Measurements from ENCODE around the gene C16orf92.

Gene C16orf92

DNA sequence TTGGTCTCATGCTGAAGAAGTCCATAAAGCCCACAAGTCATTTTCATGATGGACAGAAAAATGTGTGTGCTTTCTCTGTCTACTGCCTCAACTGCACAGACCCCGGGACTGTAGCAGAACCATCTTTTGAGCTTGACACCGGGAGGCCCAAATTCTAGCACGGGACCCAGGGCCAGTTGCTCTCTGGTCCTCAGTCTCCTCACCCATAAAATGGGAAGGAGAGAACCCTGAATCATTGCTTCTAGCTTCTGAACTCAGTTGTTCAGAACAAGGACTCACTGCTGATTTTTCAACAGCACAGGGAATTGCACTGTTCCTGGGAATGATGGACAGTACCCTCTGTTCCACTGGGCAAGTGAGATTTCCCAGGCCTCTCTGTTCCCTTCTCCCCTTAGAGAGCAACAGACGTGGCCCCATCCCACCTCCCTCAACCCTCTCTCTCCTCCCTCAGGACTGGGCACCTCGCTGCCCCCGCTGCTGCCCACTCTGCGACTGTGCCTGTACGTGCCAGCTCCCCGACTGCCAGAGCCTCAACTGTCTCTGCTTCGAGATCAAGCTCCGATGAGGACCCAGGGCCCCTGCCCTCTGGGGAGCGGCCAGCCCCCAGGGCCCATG, 40.4 kb downstream of the C16orf92 start:
- no peak for DNase-seq

DNA sequence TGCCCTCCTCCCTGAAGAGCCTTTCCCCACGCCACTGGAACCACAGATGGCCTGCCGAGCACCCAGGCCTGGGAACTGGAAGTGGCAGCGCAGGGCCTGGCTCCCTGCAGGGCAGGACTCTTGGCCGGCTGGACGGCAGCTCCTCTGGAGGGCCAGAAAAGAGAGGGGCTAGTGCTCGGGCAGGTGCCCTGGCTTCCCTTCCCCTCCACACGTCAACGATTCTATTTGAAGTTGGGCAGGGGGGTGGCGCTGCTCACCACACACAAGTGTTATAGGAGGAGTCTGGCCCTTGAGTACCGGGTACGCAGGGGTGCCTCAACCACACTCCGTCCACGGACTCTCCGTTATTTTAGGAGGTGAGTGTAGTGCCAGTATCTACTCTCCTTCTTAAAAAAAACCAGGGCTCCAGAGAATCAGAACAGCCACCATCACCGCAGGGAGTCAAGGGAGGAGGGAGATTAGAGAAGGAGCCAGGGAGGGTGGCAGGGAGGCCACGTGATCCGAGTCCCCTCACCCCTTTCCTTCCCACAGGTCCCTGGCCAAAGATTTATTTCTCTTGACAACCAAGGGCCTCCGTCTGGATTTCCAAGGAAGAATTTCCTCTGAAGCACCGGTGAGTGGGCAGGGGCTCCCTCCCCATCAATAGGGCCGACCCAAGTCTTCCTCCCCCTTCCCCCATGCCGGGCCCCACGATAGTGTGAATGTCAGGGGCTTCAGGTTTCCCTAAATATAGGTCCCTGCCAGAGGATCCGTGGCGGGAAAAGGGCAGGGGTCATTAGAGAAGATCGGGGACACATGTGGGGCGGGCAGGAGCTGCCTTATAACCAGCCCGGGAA, 41.1 kb downstream of the C16orf92 start:
- peak; percentile 84 for DNase-seq

DNA sequence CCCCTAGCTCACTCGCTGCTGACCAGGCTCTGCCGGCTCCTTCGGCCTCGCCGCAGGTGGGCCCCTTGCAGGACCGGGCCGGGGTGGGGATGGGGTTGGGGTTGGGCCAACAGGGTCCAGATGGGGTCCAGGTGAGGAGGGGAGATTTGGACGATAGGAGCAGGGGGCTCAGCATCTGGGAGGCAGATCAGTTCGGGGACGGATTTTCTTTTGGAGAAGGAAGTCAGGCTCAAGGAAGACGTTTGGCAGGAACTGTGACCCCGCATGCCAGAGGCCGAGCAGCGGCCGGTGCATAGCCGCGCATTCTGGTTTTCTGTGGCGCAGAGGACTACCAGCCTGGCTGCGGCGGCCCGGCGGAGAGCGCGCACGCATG, 41.7 kb downstream of the C16orf92 start:
- DNase-seq = no peak

DNA sequence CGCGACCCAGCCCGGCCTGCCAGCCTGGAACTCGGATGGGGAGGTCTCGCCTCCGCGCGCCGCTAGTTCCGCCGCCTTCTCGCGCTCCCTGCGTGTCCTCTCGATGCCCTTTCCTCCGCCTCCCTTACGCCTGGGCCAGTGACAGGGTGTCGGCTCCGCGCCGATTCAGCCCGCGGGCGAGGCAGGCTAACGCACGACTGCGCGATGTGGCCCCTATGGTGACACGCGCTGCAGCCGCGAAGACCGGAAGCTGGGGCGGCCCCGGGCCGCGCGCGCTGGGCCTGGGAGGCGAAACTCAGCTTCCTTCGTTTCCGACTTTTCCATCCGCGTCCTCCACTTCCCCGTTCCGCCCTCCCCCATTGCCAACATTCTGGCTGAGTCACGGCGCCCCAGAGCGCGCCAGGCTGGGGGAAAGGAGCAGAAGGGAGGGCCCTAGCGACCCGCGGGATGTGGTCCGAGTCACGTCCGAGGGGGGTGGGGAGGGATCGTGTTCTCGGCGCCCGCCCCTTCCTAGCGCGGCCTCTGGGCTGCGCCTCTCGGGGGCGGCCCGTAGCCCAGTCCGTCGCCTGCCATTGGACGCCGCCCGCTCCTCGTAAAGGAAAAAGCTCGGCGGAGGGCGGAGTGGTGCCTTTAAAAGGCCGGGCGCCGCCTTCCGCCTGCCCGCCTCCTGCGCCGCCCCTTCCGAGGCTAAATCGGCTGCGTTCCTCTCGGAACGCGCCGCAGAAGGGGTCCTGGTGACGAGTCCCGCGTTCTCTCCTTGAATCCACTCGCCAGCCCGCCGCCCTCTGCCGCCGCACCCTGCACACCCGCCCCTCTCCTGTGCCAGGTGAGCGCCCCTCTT, 42.3 kb downstream of the C16orf92 start, which contains the start of gene ALDOA:
Gene ALDOA (plus strand): TSS at position 659 of the 841 bp plus-strand sequence. CDS start 1,138 bp downstream, outside the sequence.
- peak; percentile 97 to 98 for DNase-seq

DNA sequence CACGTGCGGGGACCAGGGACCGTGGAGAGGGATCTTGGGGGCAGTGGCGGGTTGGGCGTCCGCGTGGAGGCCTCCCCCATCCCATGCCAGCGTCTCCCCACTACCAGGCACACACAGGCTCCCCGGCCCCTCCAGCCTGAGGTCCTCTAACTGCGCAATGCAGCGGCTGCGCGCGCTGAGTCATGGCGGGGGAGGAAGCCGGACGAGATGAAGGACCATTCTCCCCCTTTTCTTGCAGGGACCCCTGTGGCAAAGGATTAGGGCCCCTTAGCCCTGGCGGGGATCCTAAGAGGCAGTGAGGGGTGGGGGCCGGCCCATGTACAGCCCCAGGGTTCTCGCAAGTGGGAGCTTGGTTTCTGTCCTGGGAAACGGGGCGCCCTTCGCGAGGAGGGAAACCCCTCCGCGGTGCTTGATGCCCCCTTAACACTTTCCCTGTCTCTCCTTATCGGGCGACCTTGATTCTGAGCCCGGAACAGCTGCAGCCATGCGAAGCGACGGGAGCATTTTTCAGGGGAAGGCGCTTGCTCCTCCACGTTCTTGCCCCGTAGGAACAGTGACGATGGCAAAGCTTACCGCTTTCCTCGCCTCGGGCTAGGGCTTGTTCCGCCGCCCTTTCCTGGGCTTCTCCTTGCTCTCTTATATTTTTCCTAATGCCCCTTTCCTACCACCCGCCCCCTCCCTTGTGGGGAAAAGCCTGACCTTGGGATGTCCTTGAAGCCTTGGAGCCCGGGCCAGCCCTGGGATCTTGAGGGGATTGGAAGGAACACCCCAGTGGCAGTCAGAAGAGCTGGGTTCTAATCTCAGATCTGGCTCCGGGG, 43.2 kb downstream of the C16orf92 start:
- DNase-seq = peak in 1 of 2 experiments; percentile 67

DNA sequence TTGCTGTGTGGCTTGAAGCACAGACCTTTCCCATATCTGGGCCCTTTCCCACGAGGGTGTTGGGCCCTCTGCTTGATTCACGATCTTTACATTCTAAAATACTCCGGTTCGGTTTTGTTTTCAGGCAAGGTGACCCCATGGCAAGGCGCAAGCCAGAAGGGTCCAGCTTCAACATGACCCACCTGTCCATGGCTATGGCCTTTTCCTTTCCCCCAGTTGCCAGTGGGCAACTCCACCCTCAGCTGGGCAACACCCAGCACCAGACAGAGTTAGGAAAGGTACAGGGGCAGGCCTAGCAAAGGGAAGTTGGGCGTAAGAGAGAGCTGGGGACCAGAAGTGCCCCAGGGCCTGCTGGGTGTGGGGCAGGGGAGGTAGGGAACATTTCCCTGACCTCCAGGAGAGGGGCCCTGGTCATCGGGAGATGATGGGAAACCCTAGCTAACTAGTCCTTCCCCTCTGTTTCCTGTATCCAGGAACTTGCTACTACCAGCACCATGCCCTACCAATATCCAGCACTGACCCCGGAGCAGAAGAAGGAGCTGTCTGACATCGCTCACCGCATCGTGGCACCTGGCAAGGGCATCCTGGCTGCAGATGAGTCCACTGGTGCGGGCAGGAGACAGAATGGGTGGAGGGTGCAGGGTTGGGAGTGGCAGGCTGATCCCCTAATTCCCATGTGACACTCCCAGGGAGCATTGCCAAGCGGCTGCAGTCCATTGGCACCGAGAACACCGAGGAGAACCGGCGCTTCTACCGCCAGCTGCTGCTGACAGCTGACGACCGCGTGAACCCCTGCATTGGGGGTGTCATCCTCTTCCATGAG, 44.0 kb downstream of the C16orf92 start:
- DNase-seq = no peak

DNA sequence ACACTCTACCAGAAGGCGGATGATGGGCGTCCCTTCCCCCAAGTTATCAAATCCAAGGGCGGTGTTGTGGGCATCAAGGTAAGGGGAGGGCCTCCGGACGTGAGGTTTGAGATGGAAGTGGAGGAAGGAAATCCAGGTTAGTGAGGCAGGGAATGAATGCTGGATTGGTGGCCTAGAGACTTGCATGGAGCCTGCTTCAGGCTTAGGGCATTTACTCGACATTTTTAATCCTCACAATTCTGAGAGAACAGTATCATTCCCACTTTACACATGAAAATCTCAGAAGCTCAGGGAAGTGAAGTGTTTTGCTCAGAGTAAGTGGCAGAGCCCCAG, 44.6 kb downstream of the C16orf92 start:
- no peak for DNase-seq

DNA sequence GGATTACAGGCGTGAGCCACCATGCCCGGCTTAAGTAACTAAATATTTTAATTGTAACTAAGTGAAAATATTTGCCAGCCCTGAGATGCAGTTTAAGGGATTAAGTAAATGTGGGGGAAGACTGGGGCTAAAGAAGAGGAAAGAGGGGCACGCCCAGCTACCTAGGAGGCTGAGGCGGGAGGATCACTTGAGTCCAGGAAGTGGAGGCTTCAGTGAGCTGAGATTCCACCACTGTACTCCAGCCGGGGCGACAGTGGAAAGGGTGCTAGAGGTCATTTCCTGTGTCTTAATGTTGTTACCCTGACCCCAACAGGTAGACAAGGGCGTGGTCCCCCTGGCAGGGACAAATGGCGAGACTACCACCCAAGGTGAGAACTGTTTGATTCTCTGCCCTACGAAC, 45.3 kb downstream of the C16orf92 start:
- no peak for DNase-seq

DNA sequence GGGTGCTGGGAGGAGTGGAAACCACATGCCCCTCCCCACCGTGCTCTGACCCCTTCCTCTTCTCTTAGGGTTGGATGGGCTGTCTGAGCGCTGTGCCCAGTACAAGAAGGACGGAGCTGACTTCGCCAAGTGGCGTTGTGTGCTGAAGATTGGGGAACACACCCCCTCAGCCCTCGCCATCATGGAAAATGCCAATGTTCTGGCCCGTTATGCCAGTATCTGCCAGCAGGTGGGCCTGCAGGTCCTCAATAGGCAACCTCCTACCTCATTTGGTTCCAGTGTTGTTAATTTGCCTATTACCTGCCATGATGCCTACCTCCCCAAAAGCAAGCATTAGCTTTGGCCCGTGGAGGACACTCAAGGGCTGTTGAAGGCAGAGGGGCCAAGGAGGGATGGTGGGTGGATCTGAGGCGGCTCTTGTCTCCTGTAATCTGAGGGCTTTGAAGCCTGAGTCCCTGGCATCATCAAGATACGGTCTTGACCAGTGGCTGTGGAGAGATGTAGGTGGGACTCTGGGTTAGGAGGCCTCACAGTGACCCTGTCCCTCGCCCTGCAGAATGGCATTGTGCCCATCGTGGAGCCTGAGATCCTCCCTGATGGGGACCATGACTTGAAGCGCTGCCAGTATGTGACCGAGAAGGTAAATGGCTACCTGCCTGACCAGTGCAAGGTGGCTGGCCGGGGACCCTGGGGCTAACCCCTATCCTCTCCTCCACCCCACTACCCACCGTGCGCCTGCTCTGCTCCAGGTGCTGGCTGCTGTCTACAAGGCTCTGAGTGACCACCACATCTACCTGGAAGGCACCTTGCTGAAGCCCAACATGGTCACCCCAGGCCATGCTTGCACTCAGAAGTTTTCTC, 46.0 kb downstream of the C16orf92 start:
- peak; percentile 70 to 72 for DNase-seq

DNA sequence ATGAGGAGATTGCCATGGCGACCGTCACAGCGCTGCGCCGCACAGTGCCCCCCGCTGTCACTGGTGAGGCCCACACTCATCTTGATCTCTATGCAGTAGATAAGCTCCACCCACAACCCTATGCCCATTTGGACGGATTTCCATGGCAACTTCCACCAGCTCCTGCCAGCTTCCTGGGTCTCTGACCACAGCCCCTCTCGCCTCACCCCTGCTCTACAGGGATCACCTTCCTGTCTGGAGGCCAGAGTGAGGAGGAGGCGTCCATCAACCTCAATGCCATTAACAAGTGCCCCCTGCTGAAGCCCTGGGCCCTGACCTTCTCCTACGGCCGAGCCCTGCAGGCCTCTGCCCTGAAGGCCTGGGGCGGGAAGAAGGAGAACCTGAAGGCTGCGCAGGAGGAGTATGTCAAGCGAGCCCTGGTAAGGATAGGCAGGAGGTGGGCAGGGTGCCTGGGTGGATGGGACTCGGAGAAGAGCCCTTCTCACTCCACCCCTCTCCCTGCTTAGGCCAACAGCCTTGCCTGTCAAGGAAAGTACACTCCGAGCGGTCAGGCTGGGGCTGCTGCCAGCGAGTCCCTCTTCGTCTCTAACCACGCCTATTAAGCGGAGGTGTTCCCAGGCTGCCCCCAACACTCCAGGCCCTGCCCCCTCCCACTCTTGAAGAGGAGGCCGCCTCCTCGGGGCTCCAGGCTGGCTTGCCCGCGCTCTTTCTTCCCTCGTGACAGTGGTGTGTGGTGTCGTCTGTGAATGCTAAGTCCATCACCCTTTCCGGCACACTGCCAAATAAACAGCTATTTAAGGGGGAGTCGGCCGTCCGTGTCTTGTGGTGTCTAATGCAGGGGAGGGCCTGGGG, 46.8 kb downstream of the C16orf92 start:
- no peak for DNase-seq

DNA sequence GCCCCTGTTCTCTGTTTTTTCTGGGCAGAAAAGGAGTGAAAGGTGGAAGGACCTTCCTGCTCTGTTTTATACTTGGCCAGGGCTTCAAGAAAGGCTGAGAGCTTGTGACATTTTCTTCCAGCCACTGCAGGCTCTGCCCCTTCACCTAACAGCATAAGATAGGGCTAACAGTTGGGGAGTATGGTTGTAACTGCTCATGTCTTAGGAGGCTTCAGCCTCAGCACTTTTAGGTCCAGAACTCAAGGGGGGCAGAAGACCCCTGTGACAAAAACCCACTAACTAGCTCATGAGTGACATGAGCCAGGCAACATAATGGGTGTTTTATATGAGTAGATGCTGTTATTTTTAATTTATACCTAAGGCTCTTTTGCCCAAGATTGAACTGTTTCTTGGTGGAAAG, 47.5 kb downstream of the C16orf92 start:
- no peak for DNase-seq

Measured in activated T-cell treated with anti-CD3 and anti-CD28 coated beads, Interleukin-2, amount 50 U/mL, for 48 hours (primary cell).